Ascending aorta (tissue), 2 donors: ENCODE measurements around the gene CAMSAP1. TPM values are rescaled to one million over a fixed set of nuclear protein-coding genes. Genes with fewer than 3 reads are reported as not detected.
"Not testable (repeated sequence)": the region's sequence is repeated elsewhere in the genome, so short reads cannot be mapped to it uniquely, and the experiment has no call there.

Source experiments
- DNase-seq, 2 donors: peaks; one replicate each; pipeline ENCODE4 v3.0.0-alpha.2; 2019; ENCODE audit warnings: low spot score in 2 of 2
- H3K27ac ChIP-seq, 2 donors: fragments of 200-600 bp; sonication (generic); one replicate each; pipeline ENCODE4 v1.5.1; 2016 to 2017; ENCODE audit warnings: mild to moderate bottlenecking in 1 of 2
- H3K27me3 ChIP-seq: fragments of 200-600 bp; sonication (generic); one replicate; pipeline ENCODE4 v1.5.1; 2017
- H3K36me3 ChIP-seq, 2 donors: fragments of 200-600 bp; sonication (generic); one replicate each; pipeline ENCODE4 v1.5.1; 2016
- H3K4me1 ChIP-seq, 2 donors: fragments of 200-600 bp; sonication (generic); one replicate each; pipeline ENCODE4 v1.5.1; 2016 to 2017; ENCODE audit warnings: mild to moderate bottlenecking in 1 of 2
- H3K4me3 ChIP-seq, 2 donors: fragments of 200-600 bp; sonication (generic); one replicate each; pipeline ENCODE4 v1.5.1; 2016 to 2017; ENCODE audit warnings: mild to moderate bottlenecking in 1 of 2
- H3K9me3 ChIP-seq, 2 donors: fragments of 200-600 bp; sonication (generic); one replicate each; pipeline ENCODE4 v1.5.1; 2016
- CTCF ChIP-seq, 3 experiments: fragments of 200-600 bp in 2 of 3; fragments of 450-650 bp in 1 of 3; sonication (generic) in 2 of 3; IDR thresholded peaks; one replicate each; pipeline ENCODE4 v1.5.1; 2016 to 2019; ENCODE audit warnings: antibody characterized with exemption in 3 of 3, mild to moderate bottlenecking in 1 of 3, moderate library complexity in 1 of 3
- intact Hi-C: fragments of 100-400 bp; cut with DNase I; formaldehyde crosslinking; loops from one replicate; pipeline ENCODE4 v1.15.1; 2023
- total RNA-seq: library from RNA; depleted of rRNA; stranded (reverse); fragments of >200 nt; gene quantifications from one replicate; pipeline ENCODE4 v1.1.0, GENCODE V29; 2016

The CAMSAP1 gene
- total RNA-seq, 1 donor from 2014 or later: 10.1 TPM

- intact Hi-C loops: no loop called here
- no peaks in the 10 kb centered on the region for H3K9me3 ChIP-seq
- no peak for TF ChIP-seq CTCF (IDR thresholded peaks at IDR 0.05)
- H3K27ac ChIP-seq: no peak overlapping the region
- peaks cover 49 to 79% of the 10 kb centered on the region in 2 donors for H3K36me3 ChIP-seq
- H3K4me1 ChIP-seq: no peaks in the 10 kb centered on the region
- no peak for DNase-seq
- no peak overlapping the region for H3K4me3 ChIP-seq
- no peaks in the 10 kb centered on the region for H3K27me3 ChIP-seq
Measured at GRCh38 chr9:135948446-135948845, 41.1 kb upstream of the CAMSAP1 start.

GRCh38 chr9:135947582-135947981 is 40.2 kb upstream of the CAMSAP1 start:
- no peak for DNase-seq
- intact Hi-C loops: no loop called here
- no peak overlapping the region for H3K27ac ChIP-seq
- H3K4me3 ChIP-seq: no peak overlapping the region
- no peaks in the 10 kb centered on the region for H3K9me3 ChIP-seq
- peaks cover 41 to 79% of the 10 kb centered on the region in 2 donors for H3K36me3 ChIP-seq
- no peaks in the 10 kb centered on the region for H3K27me3 ChIP-seq
- TF ChIP-seq CTCF (IDR thresholded peaks at IDR 0.05): no peak
- no peaks in the 10 kb centered on the region for H3K4me1 ChIP-seq

GRCh38 chr9:135947105-135947504 is 39.8 kb upstream of the CAMSAP1 start:
- H3K36me3 ChIP-seq: peaks cover 36 to 78% of the 10 kb centered on the region in 2 donors
- H3K9me3 ChIP-seq, H3K27me3 ChIP-seq, DNase-seq, H3K27ac ChIP-seq, intact Hi-C loops, H3K4me1 ChIP-seq, H3K4me3 ChIP-seq: not testable (repeated sequence)

GRCh38 chr9:135946392-135946994 is 39.1 kb upstream of the CAMSAP1 start:
- H3K36me3 ChIP-seq: peaks cover 39 to 78% of the 10 kb centered on the region in 2 donors
- no peak for DNase-seq

GRCh38 chr9:135945969-135946368 is 38.6 kb upstream of the CAMSAP1 start:
- intact Hi-C loops: no loop called here
- H3K36me3 ChIP-seq: peaks cover 40 to 74% of the 10 kb centered on the region in 2 donors
- H3K9me3 ChIP-seq: no peaks in the 10 kb centered on the region
- no peaks in the 10 kb centered on the region for H3K27me3 ChIP-seq
- no peak overlapping the region for H3K27ac ChIP-seq
- H3K4me3 ChIP-seq: no peak overlapping the region
- no peak for TF ChIP-seq CTCF (IDR thresholded peaks at IDR 0.05)
- no peaks in the 10 kb centered on the region for H3K4me1 ChIP-seq
- DNase-seq: no peak

More at GRCh38 chr9:135946392-135946994, 39.1 kb upstream of the CAMSAP1 start:
- Histone ChIP-seq H3K4me1 (no peaks in the 10 kb centered on the region), H3K27me3 (no peaks in the 10 kb centered on the region), H3K27ac (no peak overlapping the region), H3K9me3 (no peaks in the 10 kb centered on the region), H3K4me3 (no peak overlapping the region)
- TF ChIP-seq CTCF (IDR thresholded peaks at IDR 0.05): no peak
- intact Hi-C loops: no loop called here

- intact Hi-C loops: no loop called here
- DNase-seq: no peak
- Histone ChIP-seq H3K27ac (no peak overlapping the region), H3K36me3 (peaks cover 42 to 72% of the 10 kb centered on the region in 2 donors), H3K27me3 (no peaks in the 10 kb centered on the region), H3K4me3 (no peak overlapping the region), H3K9me3 (no peaks in the 10 kb centered on the region), H3K4me1 (no peaks in the 10 kb centered on the region)
- TF ChIP-seq CTCF (IDR thresholded peaks at IDR 0.05): no peak
Measured at GRCh38 chr9:135944444-135945252, 37.3 kb upstream of the CAMSAP1 start.

GRCh38 chr9:135943604-135944003 is 36.3 kb upstream of the CAMSAP1 start:
- peaks cover 47 to 78% of the 10 kb centered on the region in 2 donors for H3K36me3 ChIP-seq

More at GRCh38 chr9:135943604-135944003, 36.3 kb upstream of the CAMSAP1 start:
- DNase-seq, H3K9me3 ChIP-seq, H3K27me3 ChIP-seq, H3K27ac ChIP-seq, H3K4me3 ChIP-seq, intact Hi-C loops, H3K4me1 ChIP-seq: not testable (repeated sequence)
